Activated T-helper 1 cell treated with anti-CD3 and anti-CD28 coated beads, Interleukin-12 subunit alpha, Interleukin-12 subunit beta, Interleukin-2, Interleukin-4 antibody, amounts not matched to agents 30 ng/mL and 10 ng/mL and 1 ng/mL, durations not matched to agents 14 hours and 24 hours and 36 hours (primary cell): ENCODE measurements around the gene DNAJA3. TPM values are rescaled to one million over a fixed set of nuclear protein-coding genes. Genes with fewer than 3 reads are reported as not detected.
A peak's percentile ranks its signal among the peaks of the same experiment; 100 is the strongest.

ENCODE experiments used
- DNase-seq: peaks from one replicate; pipeline ENCODE4 v3.0.0; 2021; ENCODE audit warnings: low spot score
- H3K27ac Mint-ChIP-seq: one replicate; pipeline ENCODE4 v1.8.0; 2021; ENCODE audit warnings: mild to moderate bottlenecking, mixed read lengths
- H3K27me3 Mint-ChIP-seq: one replicate; pipeline ENCODE4 v1.8.0; 2022; ENCODE audit warnings: mild to moderate bottlenecking, moderate library complexity, mixed read lengths; ENCODE audit not compliant: insufficient read depth
- H3K36me3 Mint-ChIP-seq: one replicate; pipeline ENCODE4 v1.8.0; 2021; ENCODE audit warnings: low read depth, mixed read lengths
- H3K4me1 Mint-ChIP-seq: one replicate; pipeline ENCODE4 v1.8.0; 2021; ENCODE audit warnings: low read depth, mixed read lengths
- H3K4me3 Mint-ChIP-seq: one replicate; pipeline ENCODE4 v1.8.0; 2021; ENCODE audit warnings: mild to moderate bottlenecking, moderate library complexity, mixed read lengths
- H3K9me3 Mint-ChIP-seq: one replicate; pipeline ENCODE4 v1.8.0; 2021; ENCODE audit warnings: mixed read lengths
- intact Hi-C: fragments of 100-400 bp; cut with micrococcal nuclease; formaldehyde crosslinking; loops from one replicate; pipeline ENCODE4 v1.15.1; 2024
- total RNA-seq: library from RNA; stranded (reverse); gene quantifications from 2 replicates; pipeline ENCODE4 v1.2.3, GENCODE V29; 2022

DNAJA3 gene
- total RNA-seq = 103 and 107 TPM in 2 replicates

DNA sequence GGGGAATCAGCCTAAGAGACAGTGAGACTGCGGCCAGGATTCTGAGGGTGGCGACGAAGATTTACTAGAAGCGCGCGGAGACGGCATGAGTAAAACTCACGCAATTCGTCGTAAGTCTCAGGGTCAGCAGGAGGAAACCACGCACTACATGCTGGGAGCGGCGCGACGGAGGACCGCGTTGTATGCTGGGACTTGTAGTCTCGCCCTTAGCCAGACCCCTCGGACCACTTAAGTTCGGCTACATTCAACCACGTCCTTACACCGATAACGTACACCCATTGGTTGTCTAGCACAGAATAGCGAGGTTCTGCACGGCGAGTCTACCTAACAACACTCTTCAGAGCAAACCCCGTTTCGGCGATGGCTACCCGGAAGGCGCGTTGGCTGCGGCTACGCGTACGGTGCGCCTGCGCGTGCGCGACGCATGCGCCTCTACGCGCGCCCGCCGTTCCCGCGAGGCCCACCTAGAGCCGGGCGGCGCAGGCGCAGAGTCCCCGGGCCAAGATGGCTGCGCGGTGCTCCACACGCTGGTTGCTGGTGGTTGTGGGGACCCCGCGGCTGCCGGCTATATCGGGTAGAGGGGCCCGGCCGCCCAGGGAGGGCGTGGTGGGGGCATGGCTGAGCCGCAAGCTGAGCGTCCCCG lies at the start of gene DNAJA3:
Gene DNAJA3, plus strand, starts transcription at position 491 of the 643 bp plus-strand sequence. Its CDS starts 14 bp downstream, at position 505.
- Mint-ChIP-seq H3K4me3 (peak within 1 kb of the TSS; percentile 98), H3K9me3 (no peaks in the 10 kb centered on the region), H3K4me1 (peaks cover 31% of the 10 kb centered on the region), H3K36me3 (peaks cover 17% of the 10 kb centered on the region), H3K27ac (peak within 1 kb of the TSS; percentile 100), H3K27me3 (peaks cover 3% of the 10 kb centered on the region)
- peak; percentile 91 for DNase-seq
- intact Hi-C loops = loop anchor here (1.0 to 5.0 kb wide), 10 partner anchors 9 to 422 kb away; partner anchors contain the start of genes ANKS3, CDIP1, CORO7 and DNAAF8

DNA sequence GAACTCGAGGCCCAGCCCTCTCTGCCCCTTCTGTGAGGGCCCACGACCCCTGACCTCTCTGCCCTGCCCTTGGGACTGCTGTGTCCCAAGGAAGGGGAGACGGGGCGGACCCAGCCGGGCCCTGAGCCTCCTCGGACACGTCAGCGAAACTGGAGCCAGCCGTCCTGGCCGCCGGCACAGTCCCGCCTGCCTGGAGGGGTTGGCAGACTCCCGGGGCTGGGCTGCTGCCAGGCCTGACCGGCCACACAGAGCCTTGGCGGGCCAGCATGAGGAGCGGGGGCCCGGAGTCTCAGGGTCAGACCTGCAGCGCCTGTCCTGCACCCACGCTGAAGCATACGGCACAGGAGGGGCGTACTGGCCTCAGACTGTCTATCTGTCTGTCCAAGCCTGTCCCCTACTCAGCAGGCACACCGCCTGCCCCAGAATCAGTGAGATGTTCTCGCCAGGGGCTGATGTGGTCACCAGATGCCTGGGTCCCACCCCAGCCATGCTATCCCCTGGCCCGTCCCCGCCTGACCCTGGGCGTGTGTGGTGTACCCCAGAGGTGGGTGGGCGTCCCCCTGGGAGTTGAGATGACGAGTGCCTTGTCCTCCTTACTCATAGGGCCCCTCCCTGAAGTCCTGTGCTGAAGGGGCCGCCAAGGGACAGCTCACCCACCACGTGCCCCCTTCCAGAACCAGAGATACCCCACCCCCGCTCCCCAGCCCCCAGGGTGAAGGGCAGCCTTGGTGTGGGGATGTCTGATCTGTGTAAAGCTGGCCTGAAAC lies 49.4 kb upstream of the DNAJA3 start:
- intact Hi-C loops = no loop called here
- Mint-ChIP-seq H3K27me3 (no peaks in the 10 kb centered on the region), H3K9me3 (no peaks in the 10 kb centered on the region), H3K4me1 (no peaks in the 10 kb centered on the region), H3K4me3 (no peak overlapping the region), H3K27ac (no peak overlapping the region), H3K36me3 (no peaks in the 10 kb centered on the region)
- no peak for DNase-seq

DNA sequence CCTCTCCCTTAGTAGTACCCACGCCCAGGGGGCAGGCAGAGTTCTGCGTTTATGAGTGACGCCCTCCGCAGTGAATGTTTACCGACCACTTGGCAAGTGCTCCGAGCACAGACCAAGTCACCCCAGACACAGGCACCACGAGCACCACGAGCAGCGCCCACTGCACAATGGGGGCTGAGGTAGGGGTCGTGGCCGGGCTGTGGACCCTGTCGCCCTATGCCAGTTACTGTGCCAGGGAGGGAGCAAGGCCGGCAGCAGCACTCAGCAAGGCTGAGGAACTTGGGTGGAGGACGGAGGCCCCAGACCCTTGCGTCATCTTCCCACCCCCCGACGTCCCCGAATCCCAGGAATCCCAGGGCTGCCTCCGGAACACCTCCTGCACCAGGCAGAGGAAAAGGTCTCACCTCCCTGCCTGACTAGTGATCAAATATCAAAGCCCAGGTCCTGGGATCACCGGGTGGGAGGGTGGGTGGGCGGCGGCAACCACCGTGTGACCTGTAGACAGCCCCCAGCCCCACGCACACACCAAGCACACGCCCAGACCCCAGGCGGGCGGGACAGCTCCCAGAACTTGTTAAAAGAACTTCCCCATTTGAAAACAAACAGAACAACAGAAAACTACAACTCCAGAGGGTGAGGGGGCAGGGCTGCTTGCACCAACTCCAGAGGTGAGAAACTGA lies 48.6 kb upstream of the DNAJA3 start:
- H3K36me3 Mint-ChIP-seq = no peaks in the 10 kb centered on the region
- no peaks in the 10 kb centered on the region for H3K27me3 Mint-ChIP-seq
- no peak overlapping the region for H3K4me3 Mint-ChIP-seq
- DNase-seq = no peak
- no peak overlapping the region for H3K27ac Mint-ChIP-seq
- H3K9me3 Mint-ChIP-seq = no peaks in the 10 kb centered on the region
- intact Hi-C loops = no loop called here
- no peaks in the 10 kb centered on the region for H3K4me1 Mint-ChIP-seq

DNA sequence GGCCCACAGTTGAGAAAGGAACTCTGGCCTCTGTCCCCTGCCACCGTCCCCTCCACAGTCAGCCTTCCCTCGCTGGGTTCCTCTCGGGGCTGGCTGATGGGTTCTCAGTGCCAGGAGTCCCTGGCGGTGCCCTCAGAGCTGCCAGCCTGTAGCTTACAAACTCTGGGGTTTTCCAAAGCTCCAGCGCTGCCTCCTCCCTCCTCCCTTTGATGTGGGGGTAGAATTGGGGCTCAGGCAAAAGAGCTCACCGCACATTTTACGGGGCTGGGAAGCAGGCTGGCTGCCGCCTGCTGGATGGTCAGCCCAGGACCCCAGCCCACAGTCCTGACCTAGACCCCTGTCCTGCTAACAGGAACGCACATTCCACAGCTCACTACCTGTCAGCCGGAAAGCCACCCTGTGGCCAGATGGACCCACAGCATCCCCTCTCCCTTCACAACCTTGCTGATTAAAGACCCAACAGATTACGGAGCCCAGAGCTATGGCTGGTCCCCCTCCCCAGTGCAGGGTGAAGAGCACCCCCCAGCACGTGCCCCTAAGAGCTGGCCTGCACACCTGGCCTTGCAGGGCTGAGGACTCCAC lies 48.0 kb upstream of the DNAJA3 start:
- DNase-seq = no peak
- Mint-ChIP-seq H3K27ac (no peak overlapping the region), H3K36me3 (no peaks in the 10 kb centered on the region), H3K4me3 (no peak overlapping the region), H3K9me3 (no peaks in the 10 kb centered on the region), H3K27me3 (no peaks in the 10 kb centered on the region), H3K4me1 (no peaks in the 10 kb centered on the region)
- intact Hi-C loops = no loop called here

DNA sequence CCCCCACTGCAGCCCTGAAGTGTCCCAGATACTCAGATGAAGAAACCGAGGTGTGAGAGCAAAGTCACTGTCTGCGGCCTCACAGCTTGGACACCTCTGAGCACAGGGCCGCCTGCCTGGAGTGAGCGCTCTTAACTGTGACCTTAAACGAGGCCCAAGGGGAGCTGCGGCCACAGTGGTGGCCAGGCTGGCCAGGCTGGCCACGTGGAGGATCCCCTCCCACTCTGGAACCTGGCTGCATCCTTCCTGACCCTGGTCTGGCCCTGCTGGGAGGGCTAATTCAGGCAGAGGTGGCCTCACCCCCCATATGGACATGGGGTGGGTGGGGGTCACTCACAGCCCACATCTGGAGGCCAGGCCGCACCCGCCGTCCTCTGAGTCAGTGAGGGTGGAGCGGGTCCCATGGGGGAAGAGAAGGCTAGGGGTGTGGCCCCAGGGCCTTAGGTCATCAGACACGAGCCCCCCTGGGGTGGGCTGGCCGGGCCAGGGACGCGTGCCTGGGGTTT lies 47.5 kb upstream of the DNAJA3 start:
- no peak for DNase-seq
- no peak overlapping the region for H3K27ac Mint-ChIP-seq
- H3K9me3 Mint-ChIP-seq = no peaks in the 10 kb centered on the region
- H3K27me3 Mint-ChIP-seq = no peaks in the 10 kb centered on the region
- H3K4me1 Mint-ChIP-seq = no peaks in the 10 kb centered on the region
- H3K4me3 Mint-ChIP-seq = no peak overlapping the region
- intact Hi-C loops = no loop called here
- H3K36me3 Mint-ChIP-seq = no peaks in the 10 kb centered on the region

- H3K9me3 Mint-ChIP-seq = no peaks in the 10 kb centered on the region
- no peak for DNase-seq
- no peak overlapping the region for H3K27ac Mint-ChIP-seq
- intact Hi-C loops = no loop called here
- H3K4me1 Mint-ChIP-seq = no peaks in the 10 kb centered on the region
- H3K4me3 Mint-ChIP-seq = no peak overlapping the region
- no peaks in the 10 kb centered on the region for H3K27me3 Mint-ChIP-seq
- H3K36me3 Mint-ChIP-seq = no peaks in the 10 kb centered on the region
Measured at GRCh38 chr16:4378999-4379690, 46.5 kb upstream of the DNAJA3 start.

- intact Hi-C loops = no loop called here
- Mint-ChIP-seq H3K27me3 (no peaks in the 10 kb centered on the region), H3K4me1 (no peaks in the 10 kb centered on the region), H3K27ac (no peak overlapping the region), H3K9me3 (no peaks in the 10 kb centered on the region), H3K4me3 (no peak overlapping the region), H3K36me3 (no peaks in the 10 kb centered on the region)
- no peak for DNase-seq
Measured at GRCh38 chr16:4380119-4381063, 45.3 kb upstream of the DNAJA3 start.

DNA sequence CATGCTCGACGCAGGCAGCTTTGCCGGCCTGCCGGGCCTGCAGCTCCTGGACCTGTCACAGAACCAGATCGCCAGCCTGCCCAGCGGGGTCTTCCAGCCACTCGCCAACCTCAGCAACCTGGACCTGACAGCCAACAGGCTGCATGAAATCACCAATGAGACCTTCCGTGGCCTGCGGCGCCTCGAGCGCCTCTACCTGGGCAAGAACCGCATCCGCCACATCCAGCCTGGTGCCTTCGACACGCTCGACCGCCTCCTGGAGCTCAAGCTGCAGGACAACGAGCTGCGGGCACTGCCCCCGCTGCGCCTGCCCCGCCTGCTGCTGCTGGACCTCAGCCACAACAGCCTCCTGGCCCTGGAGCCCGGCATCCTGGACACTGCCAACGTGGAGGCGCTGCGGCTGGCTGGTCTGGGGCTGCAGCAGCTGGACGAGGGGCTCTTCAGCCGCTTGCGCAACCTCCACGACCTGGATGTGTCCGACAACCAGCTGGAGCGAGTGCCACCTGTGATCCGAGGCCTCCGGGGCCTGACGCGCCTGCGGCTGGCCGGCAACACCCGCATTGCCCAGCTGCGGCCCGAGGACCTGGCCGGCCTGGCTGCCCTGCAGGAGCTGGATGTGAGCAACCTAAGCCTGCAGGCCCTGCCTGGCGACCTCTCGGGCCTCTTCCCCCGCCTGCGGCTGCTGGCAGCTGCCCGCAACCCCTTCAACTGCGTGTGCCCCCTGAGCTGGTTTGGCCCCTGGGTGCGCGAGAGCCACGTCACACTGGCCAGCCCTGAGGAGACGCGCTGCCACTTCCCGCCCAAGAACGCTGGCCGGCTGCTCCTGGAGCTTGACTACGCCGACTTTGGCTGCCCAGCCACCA lies 44.4 kb upstream of the DNAJA3 start:
- no peaks in the 10 kb centered on the region for H3K27me3 Mint-ChIP-seq

DNA sequence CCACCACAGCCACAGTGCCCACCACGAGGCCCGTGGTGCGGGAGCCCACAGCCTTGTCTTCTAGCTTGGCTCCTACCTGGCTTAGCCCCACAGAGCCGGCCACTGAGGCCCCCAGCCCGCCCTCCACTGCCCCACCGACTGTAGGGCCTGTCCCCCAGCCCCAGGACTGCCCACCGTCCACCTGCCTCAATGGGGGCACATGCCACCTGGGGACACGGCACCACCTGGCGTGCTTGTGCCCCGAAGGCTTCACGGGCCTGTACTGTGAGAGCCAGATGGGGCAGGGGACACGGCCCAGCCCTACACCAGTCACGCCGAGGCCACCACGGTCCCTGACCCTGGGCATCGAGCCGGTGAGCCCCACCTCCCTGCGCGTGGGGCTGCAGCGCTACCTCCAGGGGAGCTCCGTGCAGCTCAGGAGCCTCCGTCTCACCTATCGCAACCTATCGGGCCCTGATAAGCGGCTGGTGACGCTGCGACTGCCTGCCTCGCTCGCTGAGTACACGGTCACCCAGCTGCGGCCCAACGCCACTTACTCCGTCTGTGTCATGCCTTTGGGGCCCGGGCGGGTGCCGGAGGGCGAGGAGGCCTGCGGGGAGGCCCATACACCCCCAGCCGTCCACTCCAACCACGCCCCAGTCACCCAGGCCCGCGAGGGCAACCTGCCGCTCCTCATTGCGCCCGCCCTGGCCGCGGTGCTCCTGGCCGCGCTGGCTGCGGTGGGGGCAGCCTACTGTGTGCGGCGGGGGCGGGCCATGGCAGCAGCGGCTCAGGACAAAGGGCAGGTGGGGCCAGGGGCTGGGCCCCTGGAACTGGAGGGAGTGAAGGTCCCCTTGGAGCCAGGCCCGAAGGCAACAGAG lies 43.5 kb upstream of the DNAJA3 start:
- Mint-ChIP-seq H3K9me3 (no peaks in the 10 kb centered on the region), H3K36me3 (peaks cover 3% of the 10 kb centered on the region), H3K4me1 (no peaks in the 10 kb centered on the region), H3K27ac (no peak overlapping the region), H3K4me3 (no peak overlapping the region), H3K27me3 (no peaks in the 10 kb centered on the region)
- intact Hi-C loops = no loop called here
- DNase-seq = no peak

More for the DNA sequence above, 44.4 kb upstream of the DNAJA3 start:
- no peak overlapping the region for H3K4me3 Mint-ChIP-seq
- intact Hi-C loops = no loop called here
- H3K36me3 Mint-ChIP-seq = peaks cover 3% of the 10 kb centered on the region
- no peak overlapping the region for H3K27ac Mint-ChIP-seq
- H3K4me1 Mint-ChIP-seq = no peaks in the 10 kb centered on the region
- H3K9me3 Mint-ChIP-seq = no peaks in the 10 kb centered on the region
- no peak for DNase-seq

GRCh38 chr16:4382795-4383357 lies 42.8 kb upstream of the DNAJA3 start:
- Mint-ChIP-seq H3K36me3 (peaks cover 3% of the 10 kb centered on the region), H3K9me3 (no peaks in the 10 kb centered on the region), H3K4me1 (no peaks in the 10 kb centered on the region), H3K27me3 (no peaks in the 10 kb centered on the region), H3K27ac (no peak overlapping the region), H3K4me3 (no peak overlapping the region)
- no peak for DNase-seq
- intact Hi-C loops = no loop called here
